Trophoblast cell (in vitro differentiated cells and primary cell): ENCODE data around the gene CGB3.

ENCODE experiments used
- DNase-seq, 2 donors: peaks; one replicate each; pipeline ENCODE4 v3.0.0-alpha.2; 2016
- H2AFZ ChIP-seq: 2 replicates; pipeline ENCODE4 v1.6.1; 2013; ENCODE audit warnings: low read length, moderate library complexity, mild to moderate bottlenecking; ENCODE audit not compliant: insufficient read depth, poor library complexity
- H2AK5ac ChIP-seq: 2 replicates; pipeline ENCODE4 v1.6.1; 2013; ENCODE audit warnings: mild to moderate bottlenecking, low read length
- H2BK120ac ChIP-seq: 2 replicates; pipeline ENCODE4 v1.6.1; 2013; ENCODE audit warnings: low read length, mild to moderate bottlenecking, moderate library complexity; ENCODE audit not compliant: insufficient read depth, poor library complexity
- H2BK12ac ChIP-seq: 2 replicates; pipeline ENCODE4 v1.6.1; 2013; ENCODE audit warnings: mild to moderate bottlenecking, low read length, moderate library complexity
- H2BK5ac ChIP-seq: 2 replicates; pipeline ENCODE4 v1.6.1; 2013; ENCODE audit warnings: low read length, low read depth, moderate library complexity, mild to moderate bottlenecking; ENCODE audit not compliant: poor library complexity
- H3K14ac ChIP-seq: 2 replicates; pipeline ENCODE4 v1.6.1; 2013; ENCODE audit warnings: mild to moderate bottlenecking, low read length
- H3K18ac ChIP-seq: 2 replicates; pipeline ENCODE4 v1.6.1; 2013; ENCODE audit warnings: mild to moderate bottlenecking, low read length
- H3K23ac ChIP-seq: 2 replicates; pipeline ENCODE4 v1.6.1; 2013; ENCODE audit warnings: low read length
- H3K27ac ChIP-seq: 2 replicates; pipeline ENCODE4 v1.5.1; 2013; ENCODE audit warnings: low read depth, mild to moderate bottlenecking, inconsistent platforms, low read length, moderate library complexity
- H3K27me3 ChIP-seq: 2 replicates; pipeline ENCODE4 v1.6.1; 2013; ENCODE audit warnings: inconsistent platforms, mild to moderate bottlenecking, low read length, moderate library complexity; ENCODE audit not compliant: insufficient read depth
- H3K36me3 ChIP-seq, 2 experiments: 1 replicate in 1 of 2; 2 replicates in 1 of 2; pipeline ENCODE4 v1.6.1; 2013; ENCODE audit warnings: low read length in 2 of 2, mild to moderate bottlenecking in 2 of 2, moderate library complexity in 1 of 2; ENCODE audit not compliant: insufficient read depth in 2 of 2, control insufficient read depth in 1 of 2
- H3K4ac ChIP-seq: 2 replicates; pipeline ENCODE4 v1.6.1; 2013; ENCODE audit warnings: low read depth, mild to moderate bottlenecking, low read length, moderate library complexity
- H3K4me1 ChIP-seq, 2 experiments: 1 replicate in 1 of 2; 2 replicates in 1 of 2; pipeline ENCODE4 v1.6.1; 2013; ENCODE audit warnings: low read length in 2 of 2, mild to moderate bottlenecking in 2 of 2, moderate library complexity in 1 of 2; ENCODE audit not compliant: insufficient read depth in 2 of 2, control insufficient read depth in 1 of 2
- H3K4me2 ChIP-seq: 2 replicates; pipeline ENCODE4 v1.6.1; 2013; ENCODE audit warnings: inconsistent platforms, mild to moderate bottlenecking, low read length, moderate library complexity
- H3K4me3 ChIP-seq: 2 replicates; pipeline ENCODE4 v1.5.1; 2013; ENCODE audit warnings: mild to moderate bottlenecking, low read depth, low read length, inconsistent platforms
- H3K79me1 ChIP-seq: one replicate; pipeline ENCODE4 v1.6.1; 2013; ENCODE audit warnings: low read length
- H3K79me2 ChIP-seq: 2 replicates; pipeline ENCODE4 v1.6.1; 2013; ENCODE audit warnings: low read length, mild to moderate bottlenecking; ENCODE audit not compliant: control insufficient read depth, insufficient read depth, poor library complexity
- H3K9ac ChIP-seq: 2 replicates; pipeline ENCODE4 v1.6.1; 2013; ENCODE audit warnings: mild to moderate bottlenecking, low read length
- H3K9me3 ChIP-seq: 2 replicates; pipeline ENCODE4 v1.6.1; 2013; ENCODE audit warnings: low read depth, mild to moderate bottlenecking, control low read depth, inconsistent platforms, low read length; ENCODE audit not compliant: insufficient read depth
- H4K12ac ChIP-seq: 2 replicates; pipeline ENCODE4 v1.6.1; 2013; ENCODE audit warnings: low read depth, mild to moderate bottlenecking, low read length, moderate library complexity
- H4K8ac ChIP-seq: 2 replicates; pipeline ENCODE4 v1.6.1; 2013; ENCODE audit warnings: low read depth, mild to moderate bottlenecking, low read length, moderate library complexity
- H4K91ac ChIP-seq: one replicate; pipeline ENCODE4 v1.6.1; 2013; ENCODE audit warnings: low read depth, mild to moderate bottlenecking, low read length, moderate library complexity
- whole genome bisulfite sequencing: extraction: QIAGEN DNeasy Blood & Tissue Kit; methylation state at CpG from one replicate; pipeline ENCODE4 v1.1.7; 2013; ENCODE audit warnings: missing lambda C conversion rate; ENCODE audit not compliant: insufficient read length, insufficient coverage; ENCODE audit errors: extremely low coverage; 5-methylcytosine and 5-hydroxymethylcytosine counted together

The CGB3 gene

DNA sequence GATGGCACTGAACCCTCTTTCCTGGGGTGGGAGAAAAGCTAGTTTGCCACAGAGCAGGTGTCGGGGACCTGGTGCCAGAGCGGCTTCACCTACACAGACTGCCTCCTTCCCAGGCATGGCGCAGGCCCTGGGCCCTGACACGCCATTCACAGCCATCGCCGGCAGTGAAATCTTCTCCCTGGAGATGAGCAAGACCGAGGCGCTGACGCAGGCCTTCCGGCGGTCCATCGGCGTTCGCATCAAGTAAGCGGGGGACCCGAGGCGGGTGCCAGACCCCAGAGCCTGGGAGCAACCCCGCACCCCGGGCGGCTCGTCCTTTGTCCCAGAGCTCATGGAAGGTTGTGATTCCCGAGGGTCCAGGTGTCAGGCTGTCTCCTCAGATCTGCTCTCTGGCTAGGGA, 17.2 kb downstream of the CGB3 start:
- Histone ChIP-seq H3K4ac (no peak overlapping the region), H3K18ac (no peak overlapping the region), H4K8ac (no peak overlapping the region), H3K27me3 (no peaks in the 10 kb centered on the region), H4K91ac (no peak overlapping the region), H2BK120ac (no peak overlapping the region), H4K12ac (no peak overlapping the region), H3K4me3 (no peak overlapping the region), H2AFZ (no peak overlapping the region), H3K4me1 (no peaks in the 10 kb centered on the region), H3K14ac (no peak overlapping the region), H3K4me2 (no peak overlapping the region), H3K36me3 (peaks cover 59 to 65% of the 10 kb centered on the region in 2 experiments), H2BK12ac (no peak overlapping the region), H3K23ac (no peak overlapping the region), H3K9ac (no peak overlapping the region), H3K79me2 (no peaks in the 10 kb centered on the region), H3K27ac (no peak overlapping the region), H2AK5ac (no peak overlapping the region), H3K79me1 (peaks cover 2% of the 10 kb centered on the region), H2BK5ac (no peak overlapping the region), H3K9me3 (peaks cover 2% of the 10 kb centered on the region)
- no peak for DNase-seq
- no CpG with 5 or more reads among the region's 22 CpGs for WGBS

- no CpG with 5 or more reads among the region's 7 CpGs for WGBS
- H3K23ac ChIP-seq, result no peak overlapping the region
- H3K4ac ChIP-seq, result no peak overlapping the region
- H3K9me3 ChIP-seq, result no peaks in the 10 kb centered on the region
- no peak overlapping the region for H4K8ac ChIP-seq
- H2BK12ac ChIP-seq, result no peak overlapping the region
- H2AFZ ChIP-seq, result no peak overlapping the region
- H2BK5ac ChIP-seq, result no peak overlapping the region
- H3K79me1 ChIP-seq, result no peaks in the 10 kb centered on the region
- H3K18ac ChIP-seq, result no peak overlapping the region
- no peak overlapping the region for H3K14ac ChIP-seq
- no peaks in the 10 kb centered on the region for H3K4me1 ChIP-seq
- no peak overlapping the region for H3K4me2 ChIP-seq
- H3K9ac ChIP-seq, result no peak overlapping the region
- H2AK5ac ChIP-seq, result no peak overlapping the region
- no peak overlapping the region for H2BK120ac ChIP-seq
- no peak overlapping the region for H4K91ac ChIP-seq
- no peaks in the 10 kb centered on the region for H3K27me3 ChIP-seq
- no peak overlapping the region for H3K27ac ChIP-seq
- no peaks in the 10 kb centered on the region for H3K79me2 ChIP-seq
- DNase-seq, result no peak
- no peak overlapping the region for H4K12ac ChIP-seq
- H3K36me3 ChIP-seq, result peaks cover 42 to 50% of the 10 kb centered on the region in 2 experiments
- no peak overlapping the region for H3K4me3 ChIP-seq
Measured at GRCh38 chr19:49004964-49005614, 19.0 kb downstream of the CGB3 start.

- Histone ChIP-seq H2AK5ac (no peak overlapping the region), H3K27me3 (no peaks in the 10 kb centered on the region), H3K23ac (no peak overlapping the region), H3K4me1 (no peaks in the 10 kb centered on the region), H3K27ac (no peak overlapping the region), H2BK120ac (no peak overlapping the region), H3K36me3 (peaks cover 37 to 42% of the 10 kb centered on the region in 2 experiments), H4K8ac (no peak overlapping the region), H3K4ac (no peak overlapping the region), H3K4me3 (no peak overlapping the region), H2BK5ac (no peak overlapping the region), H3K79me1 (no peaks in the 10 kb centered on the region), H3K18ac (no peak overlapping the region), H4K12ac (no peak overlapping the region), H4K91ac (no peak overlapping the region), H3K9me3 (no peaks in the 10 kb centered on the region), H2AFZ (no peak overlapping the region), H3K4me2 (no peak overlapping the region), H3K79me2 (no peaks in the 10 kb centered on the region), H3K9ac (no peak overlapping the region), H3K14ac (no peak overlapping the region), H2BK12ac (no peak overlapping the region)
- WGBS, result no CpG with 5 or more reads among the region's 15 CpGs
- no peak for DNase-seq
Measured at GRCh38 chr19:49004133-49004532, 20.0 kb downstream of the CGB3 start.

DNA sequence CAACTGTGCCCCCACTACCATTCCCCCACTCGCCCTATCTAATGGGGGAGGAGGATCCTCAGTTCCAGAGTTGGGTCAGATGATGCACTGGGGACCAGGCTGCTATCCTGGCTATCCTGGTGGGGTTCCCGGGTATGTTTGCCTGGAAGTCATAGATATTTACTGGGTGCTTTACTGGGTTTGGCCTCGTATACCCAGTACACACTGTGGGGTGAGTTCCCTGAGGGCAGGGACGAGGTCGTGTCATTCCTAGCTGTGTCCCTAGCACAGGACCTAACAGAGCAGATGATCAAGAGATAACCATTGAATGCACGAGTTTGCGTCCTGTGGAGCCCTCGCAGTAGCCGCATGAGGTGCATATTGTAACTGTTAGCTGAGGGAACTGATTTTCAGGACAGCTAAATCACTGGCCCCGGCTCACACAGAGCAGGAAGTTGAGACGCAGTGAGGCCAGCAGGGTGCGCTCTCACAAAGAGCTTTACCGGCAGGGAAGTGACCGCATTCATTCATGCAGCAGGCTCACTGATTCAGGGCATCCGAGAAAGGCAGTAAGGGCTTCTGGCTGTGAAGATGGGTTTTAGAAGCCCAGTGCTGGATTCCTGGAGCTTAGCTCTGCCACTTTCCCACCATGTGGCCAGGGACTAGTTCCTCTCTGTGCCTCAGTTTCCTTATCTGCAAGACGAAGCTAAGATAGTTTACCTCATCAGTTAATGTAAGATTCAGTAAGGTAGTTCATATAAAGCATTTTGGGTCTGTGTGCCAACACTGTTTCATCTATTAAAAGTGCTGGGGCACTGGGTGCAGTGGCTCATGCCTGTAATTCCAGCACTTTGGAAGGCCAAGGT, 24.4 kb downstream of the CGB3 start:
- no peak overlapping the region for H3K4ac ChIP-seq
- H2BK5ac ChIP-seq, result no peak overlapping the region
- H2BK12ac ChIP-seq, result no peak overlapping the region
- H3K4me2 ChIP-seq, result no peak overlapping the region
- H2BK120ac ChIP-seq, result no peak overlapping the region
- peaks cover 18 to 19% of the 10 kb centered on the region in 2 experiments for H3K36me3 ChIP-seq
- WGBS, result no CpG with 5 or more reads among the region's 16 CpGs
- H2AK5ac ChIP-seq, result no peak overlapping the region
- H4K8ac ChIP-seq, result no peak overlapping the region
- no peak overlapping the region for H3K27ac ChIP-seq
- no peaks in the 10 kb centered on the region for H3K4me1 ChIP-seq
- H3K9ac ChIP-seq, result no peak overlapping the region
- H3K4me3 ChIP-seq, result no peak overlapping the region
- no peak overlapping the region for H3K23ac ChIP-seq
- no peak overlapping the region for H4K91ac ChIP-seq
- H3K79me2 ChIP-seq, result no peaks in the 10 kb centered on the region
- no peak overlapping the region for H4K12ac ChIP-seq
- no peaks in the 10 kb centered on the region for H3K27me3 ChIP-seq
- no peak overlapping the region for H3K18ac ChIP-seq
- H3K14ac ChIP-seq, result no peak overlapping the region
- no peaks in the 10 kb centered on the region for H3K79me1 ChIP-seq
- H3K9me3 ChIP-seq, result no peaks in the 10 kb centered on the region
- H2AFZ ChIP-seq, result no peak overlapping the region
- peak; percentile 74 to 85 for DNase-seq
